SK-N-SH (cell line): Measurements from ENCODE around the gene ABCB4. TPM values are rescaled to one million over a fixed set of nuclear protein-coding genes. Genes with fewer than 3 reads are reported as not detected.

Experiments used
- CTCF ChIA-PET: fragments of 300-600, 350-600 bp; formaldehyde crosslinking; extraction: SDS; loops from one replicate; lab custom pipeline; 2021; lab: Yijun Ruan, JAX
- POLR2A ChIA-PET: fragments of 350-600 bp; sonication (Branson Sonifier 250); formaldehyde crosslinking; extraction: SDS; loops from one replicate; lab custom pipeline; 2020; ENCODE audit warnings: antibody characterized with exemption, inconsistent platforms; lab: Yijun Ruan, JAX
- DNase-seq: peaks from one replicate; pipeline ENCODE4 v3.0.0; 2012
- H2AFZ ChIP-seq: fragments of 200-600 bp; sonication (generic); 2 replicates; pipeline ENCODE4 v1.8.1; 2016; ENCODE audit warnings: antibody characterized with exemption, mild to moderate bottlenecking, low read depth
- H3F3A ChIP-seq: fragments of 200-600 bp; sonication (generic); replicated peaks from 2 replicates; pipeline ENCODE3; 2016; ENCODE audit warnings: antibody characterized with exemption, mild to moderate bottlenecking; ENCODE audit not compliant: insufficient read depth
- H3K27ac ChIP-seq, 2 experiments: fragments of 200-500 bp in 1 of 2; fragments of 200-600 bp in 1 of 2; sonication (Bioruptor generic) in 1 of 2; sonication (generic), shearing (Covaris generic) in 1 of 2; 2 replicates each; pipeline versions ENCODE4 v1.5.1 to v1.6.1; 2014 to 2016; ENCODE audit warnings: low read depth in 2 of 2, inconsistent platforms in 1 of 2, low read length in 1 of 2, mild to moderate bottlenecking in 1 of 2, mixed read lengths in 1 of 2
- H3K27me3 ChIP-seq: fragments of 200-600 bp; sonication (generic), shearing (Covaris generic); 2 replicates; pipeline ENCODE4 v1.6.1; 2016; ENCODE audit warnings: mixed run types; ENCODE audit not compliant: insufficient read depth
- H3K36me3 ChIP-seq, 2 experiments: fragments of 200-500 bp in 1 of 2; fragments of 200-600 bp in 1 of 2; sonication (Bioruptor generic) in 1 of 2; sonication (generic) in 1 of 2; replicated peaks in 1 of 2; 2 replicates each; pipeline versions ENCODE3 to v1.5.1; 2014 to 2016; ENCODE audit warnings: low read length in 1 of 2, mild to moderate bottlenecking in 1 of 2; ENCODE audit not compliant: insufficient read depth in 2 of 2, control insufficient read depth in 1 of 2
- H3K4me1 ChIP-seq, 2 experiments: fragments of 200-500 bp in 1 of 2; fragments of 200-600 bp in 1 of 2; sonication (Bioruptor generic) in 1 of 2; sonication (generic), shearing (Covaris generic) in 1 of 2; 2 replicates each; pipeline versions ENCODE4 v1.5.1 to v1.6.1; 2014 to 2016; ENCODE audit warnings: low read depth in 1 of 2, low read length in 1 of 2, mixed run types in 1 of 2; ENCODE audit not compliant: insufficient read depth in 2 of 2, control insufficient read depth in 1 of 2
- H3K4me2 ChIP-seq: fragments of 200-600 bp; sonication (generic), shearing (Covaris generic); 2 replicates; pipeline ENCODE4 v1.6.1; 2017; ENCODE audit warnings: mixed run types
- H3K4me3 ChIP-seq, 2 experiments: fragments of 200-500 bp in 1 of 2; fragments of 200-600 bp in 1 of 2; sonication (Bioruptor generic) in 1 of 2; sonication (generic), shearing (Covaris generic) in 1 of 2; 2 replicates each; pipeline versions ENCODE4 v1.5.1 to v1.8.1; 2014 to 2016; ENCODE audit warnings: low read depth in 2 of 2, inconsistent platforms in 1 of 2, low read length in 1 of 2, mild to moderate bottlenecking in 1 of 2, mixed read lengths in 1 of 2, moderate library complexity in 1 of 2
- H3K79me2 ChIP-seq: fragments of 200-600 bp; sonication (generic); 2 replicates; pipeline ENCODE4 v1.8.1; 2017; ENCODE audit warnings: mild to moderate bottlenecking; ENCODE audit not compliant: insufficient read depth
- H3K9ac ChIP-seq: fragments of 200-600 bp; sonication (generic); 2 replicates; pipeline ENCODE4 v1.6.1; 2017; ENCODE audit warnings: mixed run types
- H3K9me2 ChIP-seq: fragments of 200-600 bp; sonication (generic); 2 replicates; pipeline ENCODE4 v1.6.1; 2017; ENCODE audit warnings: mixed run types
- H3K9me3 ChIP-seq: fragments of 200-600 bp; sonication (generic); 2 replicates; pipeline ENCODE4 v1.6.1; 2017; ENCODE audit warnings: mixed run types, mild to moderate bottlenecking, moderate library complexity
- H4K20me1 ChIP-seq: fragments of 200-600 bp; sonication (generic); 2 replicates; pipeline ENCODE4 v1.6.1; 2017; ENCODE audit warnings: mild to moderate bottlenecking, mixed run types; ENCODE audit not compliant: insufficient read depth
- FOSL2 ChIP-seq: IDR thresholded peaks from 2 replicates; pipeline ENCODE4 v1.4.0; 2012; ENCODE audit warnings: low read depth, mild to moderate bottlenecking, moderate library complexity, borderline replicate concordance
- JUND ChIP-seq: IDR thresholded peaks from 2 replicates; pipeline ENCODE4 v1.4.0; 2012
- MEF2A ChIP-seq: IDR thresholded peaks from 2 replicates; pipeline ENCODE4 v1.4.0; 2012; ENCODE audit warnings: low read depth, borderline replicate concordance
- MXI1 ChIP-seq: IDR thresholded peaks from 2 replicates; pipeline ENCODE4 v1.6.1; 2012; ENCODE audit warnings: mild to moderate bottlenecking, low read depth, low read length, improper control_type of control experiment
- RAD21 ChIP-seq: IDR thresholded peaks from 2 replicates; pipeline ENCODE4 v1.6.1; 2012; ENCODE audit warnings: mild to moderate bottlenecking, low read length
- RCOR1 ChIP-seq: fragments of 150-350 bp; IDR thresholded peaks from 2 replicates; pipeline ENCODE4 v1.6.1; 2017; ENCODE audit warnings: antibody characterized with exemption, low read length
- SMC3 ChIP-seq: IDR thresholded peaks from 2 replicates; pipeline ENCODE4 v1.6.1; 2012; ENCODE audit warnings: low read depth, low read length, improper control_type of control experiment
- TAF1 ChIP-seq: IDR thresholded peaks from 2 replicates; pipeline ENCODE4 v1.6.1; 2012; ENCODE audit warnings: low read depth, mild to moderate bottlenecking, low read length, moderate library complexity, borderline replicate concordance
- TCF12 ChIP-seq: IDR thresholded peaks from 2 replicates; pipeline ENCODE4 v1.4.0; 2012
- TEAD4 ChIP-seq: IDR thresholded peaks from 2 replicates; pipeline ENCODE4 v1.4.0; 2012; ENCODE audit warnings: mild to moderate bottlenecking, borderline replicate concordance; ENCODE audit not compliant: insufficient read depth
- USF1 ChIP-seq: IDR thresholded peaks from 2 replicates; pipeline ENCODE4 v1.4.0; 2012; ENCODE audit warnings: low read depth, borderline replicate concordance
- USF2 ChIP-seq: fragments of 150-350 bp; IDR thresholded peaks from 2 replicates; pipeline ENCODE4 v1.6.1; 2017; ENCODE audit warnings: antibody characterized with exemption, low read length, low read depth, borderline replicate concordance
- YY1 ChIP-seq: IDR thresholded peaks from 2 replicates; pipeline ENCODE4 v1.4.0; 2012; ENCODE audit warnings: low read depth, mild to moderate bottlenecking
- ZBTB33 ChIP-seq: IDR thresholded peaks from 2 replicates; pipeline ENCODE4 v1.4.0; 2012; ENCODE audit warnings: low read depth, borderline replicate concordance
- WGBS: methylation state at CpG from one replicate; pipeline ENCODE4 v1.1.6; 2017; ENCODE audit warnings: low lambda C conversion rate; 5-methylcytosine and 5-hydroxymethylcytosine counted together
- polyA plus RNA-seq, 3 experiments: library from polyadenylated mRNA; depleted of rRNA; stranded (reverse); fragments of >200 nt; gene quantifications; 2 replicates each; pipeline ENCODE4 v1.2.3, GENCODE V29; 2012
- TF ChIP-seq, protein P1 (sequence below): IDR thresholded peaks from 2 replicates; pipeline ENCODE4; 2012
- TF ChIP-seq, protein P2 (sequence below): fragments of 150-350 bp; IDR thresholded peaks from 2 replicates; pipeline ENCODE4 v1.6.1; 2016; ENCODE audit warnings: mild to moderate bottlenecking, low read depth, low read length

Gene ABCB4
- polyA plus RNA-seq, 1 of the 3 experiments (the other 2 are of a cell fraction) = 0.18 TPM

- TF ChIP-seq, protein P1, sequence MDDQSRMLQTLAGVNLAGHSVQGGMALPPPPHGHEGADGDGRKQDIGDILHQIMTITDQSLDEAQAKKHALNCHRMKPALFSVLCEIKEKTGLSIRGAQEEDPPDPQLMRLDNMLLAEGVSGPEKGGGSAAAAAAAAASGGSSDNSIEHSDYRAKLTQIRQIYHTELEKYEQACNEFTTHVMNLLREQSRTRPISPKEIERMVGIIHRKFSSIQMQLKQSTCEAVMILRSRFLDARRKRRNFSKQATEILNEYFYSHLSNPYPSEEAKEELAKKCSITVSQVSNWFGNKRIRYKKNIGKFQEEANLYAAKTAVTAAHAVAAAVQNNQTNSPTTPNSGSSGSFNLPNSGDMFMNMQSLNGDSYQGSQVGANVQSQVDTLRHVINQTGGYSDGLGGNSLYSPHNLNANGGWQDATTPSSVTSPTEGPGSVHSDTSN = peak; percentile 32; the same call in 1 of the 2 replicates
- TF ChIP-seq USF1 = no peak
- TF ChIP-seq TCF12 = peak; percentile 45; the same call in 1 of the 2 replicates
- TF ChIP-seq FOSL2 = peak; percentile 74
- peak; percentile 68 for TF ChIP-seq JUND
- TF ChIP-seq MXI1 = no peak
- Histone ChIP-seq H4K20me1 (no peaks in the 10 kb centered on the region), H3K9me2 (no peaks in the 10 kb centered on the region), H3K9ac (no peak overlapping the region), H3K4me1 (peaks cover 0 to 4% of the 10 kb centered on the region in 2 experiments; a peak in 1 of 4 replicates), H3K4me2 (no peak overlapping the region), H3K4me3 (no peak overlapping the region), H3K36me3 (peaks cover 7 to 12% of the 10 kb centered on the region in 2 experiments), H3K27me3 (no peaks in the 10 kb centered on the region), H3F3A (no peaks in the 10 kb centered on the region), H3K9me3 (no peaks in the 10 kb centered on the region), H3K79me2 (no peaks in the 10 kb centered on the region), H3K27ac (no peak overlapping the region), H2AFZ (no peak overlapping the region)
- 84% methylated on average over 2 of the region's 2 CpGs for WGBS
- ChIA-PET CTCF (interaction anchor here (1.0 to 3.4 kb wide), 3 partner anchors 18 to 86 kb away, joined by 3 to 18 read pairs (median 5); no protein-coding TSS in a partner anchor), POLR2A (no interaction called here)
- no peak for DNase-seq
These were observed 77.0 kb downstream of the ABCB4 start for GRCh38 chr7:87398446-87398845.

GRCh38 chr7:87395442-87396020 is 79.9 kb downstream of the ABCB4 start:
- Histone ChIP-seq H3K4me2 (no peak overlapping the region), H3K27me3 (no peaks in the 10 kb centered on the region), H3F3A (no peaks in the 10 kb centered on the region), H3K27ac (no peak overlapping the region), H3K36me3 (peaks cover 15 to 33% of the 10 kb centered on the region in 2 experiments), H4K20me1 (no peaks in the 10 kb centered on the region), H3K79me2 (no peaks in the 10 kb centered on the region), H3K9me2 (no peaks in the 10 kb centered on the region), H3K4me3 (no peak overlapping the region), H3K9ac (no peak overlapping the region), H2AFZ (no peak overlapping the region), H3K4me1 (peaks cover 0 to 4% of the 10 kb centered on the region in 2 experiments; a peak in 1 of 4 replicates), H3K9me3 (no peaks in the 10 kb centered on the region)
- CTCF ChIA-PET = no interaction called here
- TF ChIP-seq RAD21 (no peak), TEAD4 (no peak), TAF1 (no peak), ZBTB33 (no peak), YY1 (no peak), USF1 (no peak), MEF2A (no peak), RCOR1 (no peak), SMC3 (no peak), USF2 (no peak)
- TF ChIP-seq, protein P2, sequence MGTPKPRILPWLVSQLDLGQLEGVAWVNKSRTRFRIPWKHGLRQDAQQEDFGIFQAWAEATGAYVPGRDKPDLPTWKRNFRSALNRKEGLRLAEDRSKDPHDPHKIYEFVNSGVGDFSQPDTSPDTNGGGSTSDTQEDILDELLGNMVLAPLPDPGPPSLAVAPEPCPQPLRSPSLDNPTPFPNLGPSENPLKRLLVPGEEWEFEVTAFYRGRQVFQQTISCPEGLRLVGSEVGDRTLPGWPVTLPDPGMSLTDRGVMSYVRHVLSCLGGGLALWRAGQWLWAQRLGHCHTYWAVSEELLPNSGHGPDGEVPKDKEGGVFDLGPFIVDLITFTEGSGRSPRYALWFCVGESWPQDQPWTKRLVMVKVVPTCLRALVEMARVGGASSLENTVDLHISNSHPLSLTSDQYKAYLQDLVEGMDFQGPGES = no peak
- TF ChIP-seq, protein P1 = no peak
- WGBS = 59% methylated on average over 1 of the region's 1 CpG
- POLR2A ChIA-PET = no interaction called here
- no peak for DNase-seq
